Astrocyte (in vitro differentiated cells and primary cell): Measurements from ENCODE around the gene C5orf15. TPM values are rescaled to one million over a fixed set of nuclear protein-coding genes. Genes with fewer than 3 reads are reported as not detected.

Experiments
- DNase-seq: peaks from one replicate; pipeline ENCODE4 v3.0.0-alpha.2; 2010; ENCODE audit warnings: low read depth
- FAIRE-seq: peaks from 2 replicates; lab custom pipeline; 2011; peaks lifted over from hg19 to GRCh38; lab: Jason Lieb, UNC
- H2AFZ ChIP-seq: 2 replicates; pipeline ENCODE4 v1.6.0; 2012; ENCODE audit warnings: low read depth, low read length, inconsistent platforms
- H3K27ac ChIP-seq: 2 replicates; pipeline ENCODE4 v1.5.1; 2011; ENCODE audit warnings: low read depth, low read length, inconsistent platforms
- H3K27me3 ChIP-seq: 2 replicates; pipeline ENCODE4 v1.6.0; 2011; ENCODE audit warnings: low read length, inconsistent platforms; ENCODE audit not compliant: insufficient read depth
- H3K36me3 ChIP-seq: 2 replicates; pipeline ENCODE4 v1.5.1; 2011; ENCODE audit warnings: low read length, inconsistent platforms; ENCODE audit not compliant: insufficient read depth
- H3K4me1 ChIP-seq: 2 replicates; pipeline ENCODE4 v1.5.1; 2011; ENCODE audit warnings: low read length, inconsistent platforms; ENCODE audit not compliant: insufficient read depth
- H3K4me2 ChIP-seq: 2 replicates; pipeline ENCODE4 v1.6.0; 2012; ENCODE audit warnings: low read length, inconsistent platforms
- H3K4me3 ChIP-seq: 2 replicates; pipeline ENCODE4 v1.5.1; 2011; ENCODE audit warnings: low read depth, mild to moderate bottlenecking, low read length, inconsistent platforms; ENCODE audit not compliant: insufficient read depth
- H3K79me2 ChIP-seq: 2 replicates; pipeline ENCODE4 v1.6.0; 2012; ENCODE audit warnings: mild to moderate bottlenecking, low read length, inconsistent platforms; ENCODE audit not compliant: insufficient read depth
- H3K9ac ChIP-seq: 2 replicates; pipeline ENCODE4 v1.6.0; 2012; ENCODE audit warnings: mild to moderate bottlenecking, low read length, inconsistent platforms
- H3K9me3 ChIP-seq: 2 replicates; pipeline ENCODE4 v1.5.1; 2012; ENCODE audit warnings: low read depth, mild to moderate bottlenecking, low read length, inconsistent platforms; ENCODE audit not compliant: insufficient read depth
- H4K20me1 ChIP-seq: 2 replicates; pipeline ENCODE4 v1.6.0; 2012; ENCODE audit warnings: low read length, inconsistent platforms; ENCODE audit not compliant: insufficient read depth
- H3K27ac Mint-ChIP-seq: one replicate; pipeline ENCODE4 v1.8.0; 2021; ENCODE audit warnings: mild to moderate bottlenecking, mixed read lengths; ENCODE audit not compliant: unreplicated experiment
- H3K27me3 Mint-ChIP-seq: one replicate; pipeline ENCODE4 v1.8.0; 2021; ENCODE audit warnings: low read depth, mixed read lengths; ENCODE audit not compliant: unreplicated experiment
- H3K36me3 Mint-ChIP-seq: one replicate; pipeline ENCODE4 v1.8.0; 2021; ENCODE audit warnings: low read depth, mixed read lengths; ENCODE audit not compliant: unreplicated experiment
- H3K4me1 Mint-ChIP-seq: one replicate; pipeline ENCODE4 v1.8.0; 2021; ENCODE audit warnings: low read depth, mixed read lengths; ENCODE audit not compliant: unreplicated experiment
- H3K4me3 Mint-ChIP-seq: one replicate; pipeline ENCODE4 v1.8.0; 2021; ENCODE audit warnings: mild to moderate bottlenecking, moderate library complexity, mixed read lengths; ENCODE audit not compliant: unreplicated experiment
- H3K9me3 Mint-ChIP-seq: one replicate; pipeline ENCODE4 v1.8.0; 2021; ENCODE audit warnings: mild to moderate bottlenecking, mixed read lengths; ENCODE audit not compliant: unreplicated experiment
- CTCF ChIP-seq: IDR thresholded peaks from 2 replicates; pipeline ENCODE4 v1.5.1; 2011; ENCODE audit warnings: low read depth, mild to moderate bottlenecking, inconsistent platforms, low read length, moderate library complexity; ENCODE audit not compliant: insufficient read depth
- EZH2 ChIP-seq: IDR thresholded peaks from 2 replicates; pipeline ENCODE4 v1.6.1; 2012; ENCODE audit warnings: mild to moderate bottlenecking, low read length, inconsistent platforms; ENCODE audit not compliant: insufficient read depth
- total RNA-seq: library from RNA; stranded (reverse); gene quantifications from 2 replicates; pipeline ENCODE4 v1.2.1, GENCODE V29; 2021

C5orf15 gene
- total RNA-seq, 1 donor from 2014 or later: 88.8 TPM

DNA sequence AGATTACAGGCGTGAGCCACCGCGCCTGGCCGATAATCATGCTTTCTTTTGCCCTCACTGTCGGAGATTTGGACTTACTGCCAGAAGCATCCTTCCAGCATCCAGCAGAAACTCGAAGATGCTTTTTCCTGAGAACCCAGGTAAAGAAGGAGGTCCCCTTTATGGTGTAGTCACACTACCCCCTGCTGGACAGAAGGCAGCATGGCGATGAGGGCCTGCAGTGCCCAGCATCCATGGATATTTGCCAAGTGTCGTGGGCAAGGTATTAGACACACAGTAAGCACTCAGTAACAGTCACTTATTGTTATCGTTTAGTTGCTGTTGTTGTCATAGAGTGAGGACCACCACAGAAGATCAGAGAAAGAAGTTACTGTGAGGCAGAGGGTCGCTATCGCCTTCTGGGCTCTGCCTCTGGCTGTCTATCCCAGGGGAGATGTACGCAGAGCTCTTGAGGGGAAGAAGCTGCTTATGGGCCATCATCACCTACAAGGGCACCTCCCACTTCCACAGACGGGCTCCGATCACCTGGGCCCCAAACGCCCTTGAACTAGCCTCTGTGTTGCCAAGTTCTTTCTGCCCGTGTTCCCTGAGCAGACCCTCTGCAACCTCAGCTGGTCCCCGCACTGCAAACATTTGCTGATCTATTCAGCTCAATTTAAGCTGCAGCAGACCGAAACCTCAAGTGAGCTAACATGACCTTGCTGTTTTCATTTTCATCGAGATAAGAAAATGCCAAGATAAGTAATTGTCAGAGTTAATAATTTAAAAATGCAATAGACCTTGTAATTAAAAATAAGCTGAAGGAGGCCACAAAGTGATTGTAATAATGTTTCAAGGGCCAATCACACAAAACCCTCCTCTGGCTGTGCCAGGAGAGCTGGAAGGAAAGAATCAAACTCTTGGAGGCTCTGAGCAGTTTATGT lies 23.9 kb downstream of the C5orf15 start:
- H3K4me1 Mint-ChIP-seq: no peaks in the 10 kb centered on the region
- TF ChIP-seq EZH2 (no peak), CTCF (peak; percentile 88)
- Histone ChIP-seq H3K9ac (no peak overlapping the region), H3K36me3 (no peaks in the 10 kb centered on the region), H4K20me1 (no peaks in the 10 kb centered on the region), H3K79me2 (no peaks in the 10 kb centered on the region), H3K4me3 (no peak overlapping the region), H3K27ac (no peak overlapping the region), H3K27me3 (no peaks in the 10 kb centered on the region), H3K4me2 (no peak overlapping the region), H2AFZ (no peak overlapping the region), H3K9me3 (no peaks in the 10 kb centered on the region), H3K4me1 (peaks cover 3% of the 10 kb centered on the region)
- no peak overlapping the region for H3K4me3 Mint-ChIP-seq
- H3K27me3 Mint-ChIP-seq: peaks cover 11% of the 10 kb centered on the region
- H3K9me3 Mint-ChIP-seq: no peaks in the 10 kb centered on the region
- no peak overlapping the region for H3K27ac Mint-ChIP-seq
- FAIRE-seq (no peak), DNase-seq (peak; percentile 23)
- H3K36me3 Mint-ChIP-seq: peaks cover 2% of the 10 kb centered on the region

- H3K27ac Mint-ChIP-seq: no peak overlapping the region
- no peak overlapping the region for H2AFZ ChIP-seq
- H3K79me2 ChIP-seq: no peaks in the 10 kb centered on the region
- peaks cover 3% of the 10 kb centered on the region for H3K4me1 ChIP-seq
- DNase-seq: no peak
- no peak for FAIRE-seq
- H3K4me1 Mint-ChIP-seq: no peaks in the 10 kb centered on the region
- H3K4me3 Mint-ChIP-seq: no peak overlapping the region
- H3K36me3 ChIP-seq: no peaks in the 10 kb centered on the region
- H3K4me3 ChIP-seq: no peak overlapping the region
- H3K27me3 Mint-ChIP-seq: peaks cover 11% of the 10 kb centered on the region
- H3K27me3 ChIP-seq: no peaks in the 10 kb centered on the region
- no peaks in the 10 kb centered on the region for H3K9me3 Mint-ChIP-seq
- peaks cover 2% of the 10 kb centered on the region for H3K36me3 Mint-ChIP-seq
- no peak overlapping the region for H3K4me2 ChIP-seq
- no peak overlapping the region for H3K27ac ChIP-seq
- no peak for TF ChIP-seq CTCF
- no peak for TF ChIP-seq EZH2
- H3K9me3 ChIP-seq: no peaks in the 10 kb centered on the region
- no peak overlapping the region for H3K9ac ChIP-seq
- H4K20me1 ChIP-seq: no peaks in the 10 kb centered on the region
Observed at GRCh38 chr5:133943475-133943817, 25.0 kb downstream of the C5orf15 start.
